Mesothelial cell of epicardium (in vitro differentiated cells): Measurements from ENCODE around the gene IZUMO1. TPM values are rescaled to one million over a fixed set of nuclear protein-coding genes. Genes with fewer than 3 reads are reported as not detected.
"Not testable (repeated sequence)": the region's sequence is repeated elsewhere in the genome, so short reads cannot be mapped to it uniquely, and the experiment has no call there.

ENCODE experiments used
- DNase-seq, 2 experiments: peaks; one replicate each; pipeline ENCODE4 v3.0.0; 2021; ENCODE audit warnings: low spot score in 2 of 2; ENCODE audit not compliant: unreplicated experiment in 2 of 2
- H3K27ac Mint-ChIP-seq: 2 replicates; pipeline ENCODE4 v1.8.0; 2021; ENCODE audit warnings: mixed read lengths
- H3K27me3 Mint-ChIP-seq: 2 replicates; pipeline ENCODE4 v1.8.0; 2021; ENCODE audit warnings: low read depth, mixed read lengths
- H3K36me3 Mint-ChIP-seq: 2 replicates; pipeline ENCODE4 v1.8.0; 2021; ENCODE audit warnings: mixed read lengths
- H3K4me1 Mint-ChIP-seq: 2 replicates; pipeline ENCODE4 v1.8.0; 2021; ENCODE audit warnings: mixed read lengths
- H3K4me3 Mint-ChIP-seq: 2 replicates; pipeline ENCODE4 v1.8.0; 2021; ENCODE audit warnings: mild to moderate bottlenecking, moderate library complexity, mixed read lengths
- H3K9me3 Mint-ChIP-seq: 2 replicates; pipeline ENCODE4 v1.8.0; 2021; ENCODE audit warnings: mixed read lengths
- total RNA-seq: library from RNA; stranded (reverse); gene quantifications from 3 replicates; pipeline ENCODE4 v1.2.1, GENCODE V29; 2021
- TF ChIP-seq, protein P1 (sequence below): fragments of 200-600 bp; sonication (generic); IDR thresholded peaks from one replicate; pipeline ENCODE4 v1.5.0; 2021; ENCODE audit warnings: antibody characterized with exemption; ENCODE audit not compliant: unreplicated experiment

IZUMO1 gene
- total RNA-seq, 1 donor from 2014 or later: 0.80 TPM

DNA sequence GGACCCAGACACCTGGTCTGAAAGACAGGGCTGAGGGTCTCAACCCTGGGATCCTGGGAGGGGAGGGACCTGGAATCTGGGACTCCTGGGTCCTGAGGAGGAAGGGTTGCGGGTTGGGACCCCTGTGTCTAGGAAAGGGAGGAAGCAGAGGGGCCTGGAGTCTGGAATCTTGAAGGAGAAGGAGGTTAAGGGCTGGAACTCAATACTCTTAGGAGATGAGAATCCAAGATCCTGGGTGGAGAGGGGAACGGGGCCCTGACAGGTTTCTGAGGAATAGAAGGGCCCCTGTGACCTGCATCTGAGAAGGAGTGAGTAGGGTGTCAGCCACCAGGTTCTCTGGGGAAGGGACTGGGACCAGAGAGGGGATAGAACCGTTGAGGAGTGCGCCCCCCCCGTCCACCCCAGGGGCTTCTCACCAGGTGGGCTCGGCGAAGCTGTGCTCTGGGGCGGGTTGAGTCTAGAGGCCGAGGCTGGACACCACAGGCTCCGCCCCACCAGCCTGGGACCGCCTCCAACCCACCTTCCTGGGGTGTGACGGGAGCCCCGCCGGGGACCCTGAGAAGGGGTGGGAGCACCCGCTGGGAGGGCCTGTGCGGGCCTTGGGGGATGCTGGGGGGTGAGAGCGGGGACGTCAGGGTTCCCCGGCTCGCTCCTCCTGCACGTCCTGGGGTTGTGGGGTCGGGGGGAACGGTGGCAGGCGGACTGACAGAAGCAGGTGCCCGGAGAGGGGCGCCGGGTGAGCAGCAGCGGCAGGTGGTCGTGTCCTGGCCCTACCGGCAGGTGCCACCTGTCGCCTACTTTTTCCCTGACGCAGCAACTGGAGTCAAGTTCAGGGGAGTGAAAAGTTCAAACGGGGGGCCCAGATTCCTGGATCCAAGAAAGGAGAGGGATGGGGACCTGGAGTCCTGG is 27.2 kb downstream of the IZUMO1 start, which contains the start of gene MAMSTR:
Gene MAMSTR, minus strand, starts transcription at position 463 of the 909 bp plus-strand sequence. CDS start 694 bp downstream, outside the sequence.
- Mint-ChIP-seq H3K4me1 (peaks cover 40% of the 10 kb centered on the region), H3K9me3 (no peaks in the 10 kb centered on the region), H3K4me3 (peak within 1 kb of the TSS; percentile 97), H3K27me3 (no peaks in the 10 kb centered on the region), H3K27ac (peak within 1 kb of the TSS; percentile 99), H3K36me3 (no peaks in the 10 kb centered on the region)
- TF ChIP-seq, protein P1, sequence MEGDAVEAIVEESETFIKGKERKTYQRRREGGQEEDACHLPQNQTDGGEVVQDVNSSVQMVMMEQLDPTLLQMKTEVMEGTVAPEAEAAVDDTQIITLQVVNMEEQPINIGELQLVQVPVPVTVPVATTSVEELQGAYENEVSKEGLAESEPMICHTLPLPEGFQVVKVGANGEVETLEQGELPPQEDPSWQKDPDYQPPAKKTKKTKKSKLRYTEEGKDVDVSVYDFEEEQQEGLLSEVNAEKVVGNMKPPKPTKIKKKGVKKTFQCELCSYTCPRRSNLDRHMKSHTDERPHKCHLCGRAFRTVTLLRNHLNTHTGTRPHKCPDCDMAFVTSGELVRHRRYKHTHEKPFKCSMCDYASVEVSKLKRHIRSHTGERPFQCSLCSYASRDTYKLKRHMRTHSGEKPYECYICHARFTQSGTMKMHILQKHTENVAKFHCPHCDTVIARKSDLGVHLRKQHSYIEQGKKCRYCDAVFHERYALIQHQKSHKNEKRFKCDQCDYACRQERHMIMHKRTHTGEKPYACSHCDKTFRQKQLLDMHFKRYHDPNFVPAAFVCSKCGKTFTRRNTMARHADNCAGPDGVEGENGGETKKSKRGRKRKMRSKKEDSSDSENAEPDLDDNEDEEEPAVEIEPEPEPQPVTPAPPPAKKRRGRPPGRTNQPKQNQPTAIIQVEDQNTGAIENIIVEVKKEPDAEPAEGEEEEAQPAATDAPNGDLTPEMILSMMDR: no peak
- no peak for DNase-seq

DNA sequence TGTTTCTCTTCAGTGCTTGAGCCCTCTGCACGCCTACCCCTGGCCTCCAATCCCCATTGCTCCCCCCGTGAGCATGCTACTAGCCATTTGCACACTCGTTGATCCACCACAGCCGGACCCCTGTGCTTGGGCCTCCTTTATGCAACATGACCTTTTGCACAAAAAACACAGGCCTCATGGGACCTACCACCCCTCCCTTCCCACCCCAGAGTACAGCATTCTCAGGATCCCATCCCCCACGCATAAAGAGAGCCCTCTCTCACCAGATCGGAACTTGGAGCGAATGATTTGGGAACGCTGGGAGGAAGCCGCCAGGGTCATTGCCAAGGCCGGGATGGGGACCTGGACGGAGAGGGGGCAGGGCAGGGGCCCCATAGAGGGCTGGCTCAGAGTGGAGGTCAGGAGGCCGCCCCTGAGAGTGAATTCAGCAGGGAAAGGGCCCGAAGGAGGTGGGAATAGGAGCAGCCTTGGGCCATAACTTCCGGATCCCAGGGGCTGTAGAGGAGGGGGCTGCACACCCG is 27.9 kb downstream of the IZUMO1 start:
- no peaks in the 10 kb centered on the region for H3K27me3 Mint-ChIP-seq
- H3K36me3 Mint-ChIP-seq: no peaks in the 10 kb centered on the region
- H3K4me1 Mint-ChIP-seq: peaks cover 42% of the 10 kb centered on the region
- H3K27ac Mint-ChIP-seq: peak overlapping the region; percentile 66
- DNase-seq: no peak
- H3K9me3 Mint-ChIP-seq: no peaks in the 10 kb centered on the region
- TF ChIP-seq, protein P1: no peak
- peak overlapping the region; percentile 22 for H3K4me3 Mint-ChIP-seq

DNA sequence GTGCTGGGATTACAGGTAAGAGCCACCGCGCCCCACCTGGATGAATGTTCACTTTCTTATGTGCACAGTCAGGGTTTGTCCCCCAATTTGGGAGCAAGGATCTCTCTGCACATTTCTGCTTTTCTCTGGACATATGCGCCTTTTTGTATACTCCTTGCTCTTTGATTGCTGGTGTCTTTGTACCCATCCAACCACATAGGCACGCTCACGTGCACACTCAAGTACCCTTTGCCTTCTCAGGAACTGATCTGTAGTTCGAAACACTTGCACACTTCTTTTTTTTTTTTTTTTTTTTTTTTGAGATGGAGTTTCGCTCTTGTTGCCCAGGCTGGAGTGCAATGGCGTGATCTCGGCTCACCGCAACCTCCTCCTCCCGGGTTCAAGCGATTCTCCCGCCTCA is 28.6 kb downstream of the IZUMO1 start:
- not testable (repeated sequence) for H3K4me3 Mint-ChIP-seq, DNase-seq, H3K27ac Mint-ChIP-seq, H3K27me3 Mint-ChIP-seq, H3K9me3 Mint-ChIP-seq, H3K36me3 Mint-ChIP-seq
- H3K4me1 Mint-ChIP-seq: peaks cover 44% of the 10 kb centered on the region

DNA sequence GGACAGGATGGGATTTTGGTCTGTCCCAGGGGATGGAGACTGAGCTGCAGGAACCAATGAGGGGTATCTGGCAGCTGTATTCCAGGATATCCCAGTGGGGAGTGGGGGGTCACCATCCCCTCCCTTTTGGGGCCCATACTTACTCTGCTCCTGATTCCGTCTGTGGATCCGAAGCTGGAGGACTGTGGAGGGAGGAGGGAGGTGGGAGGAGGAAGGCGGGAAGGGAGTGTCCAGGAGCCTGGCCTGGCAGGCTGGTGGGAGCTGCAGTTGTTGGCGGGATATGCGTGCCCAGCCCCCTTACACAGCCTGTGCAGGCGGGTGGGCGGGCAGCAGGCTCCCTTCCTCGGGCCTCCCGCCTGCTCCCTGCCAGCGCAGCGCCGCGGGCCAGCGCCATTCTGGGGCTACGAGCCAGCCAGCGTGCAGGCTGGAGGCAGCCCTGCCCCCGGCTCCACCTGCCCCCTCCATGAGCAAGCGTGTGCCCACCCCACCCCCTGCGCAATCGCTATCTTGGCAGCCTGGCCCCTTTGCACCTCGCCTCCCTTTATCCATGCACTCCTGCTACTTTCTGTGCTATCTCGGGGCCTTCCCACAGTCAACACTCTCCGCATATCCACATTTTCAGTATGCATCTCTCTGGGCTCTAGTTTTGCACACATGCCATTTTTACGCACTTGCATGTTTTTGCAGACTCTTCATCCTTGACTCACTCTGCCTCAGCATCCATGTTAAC is 30.0 kb downstream of the IZUMO1 start:
- TF ChIP-seq, protein P1: no peak
- H3K9me3 Mint-ChIP-seq: no peaks in the 10 kb centered on the region
- H3K4me1 Mint-ChIP-seq: peaks cover 49% of the 10 kb centered on the region
- H3K27ac Mint-ChIP-seq: peak overlapping the region; percentile 97
- DNase-seq: peak in 1 of 2 experiments; percentile 60
- peaks cover 3% of the 10 kb centered on the region for H3K36me3 Mint-ChIP-seq
- no peaks in the 10 kb centered on the region for H3K27me3 Mint-ChIP-seq
- H3K4me3 Mint-ChIP-seq: peak overlapping the region; percentile 49

DNA sequence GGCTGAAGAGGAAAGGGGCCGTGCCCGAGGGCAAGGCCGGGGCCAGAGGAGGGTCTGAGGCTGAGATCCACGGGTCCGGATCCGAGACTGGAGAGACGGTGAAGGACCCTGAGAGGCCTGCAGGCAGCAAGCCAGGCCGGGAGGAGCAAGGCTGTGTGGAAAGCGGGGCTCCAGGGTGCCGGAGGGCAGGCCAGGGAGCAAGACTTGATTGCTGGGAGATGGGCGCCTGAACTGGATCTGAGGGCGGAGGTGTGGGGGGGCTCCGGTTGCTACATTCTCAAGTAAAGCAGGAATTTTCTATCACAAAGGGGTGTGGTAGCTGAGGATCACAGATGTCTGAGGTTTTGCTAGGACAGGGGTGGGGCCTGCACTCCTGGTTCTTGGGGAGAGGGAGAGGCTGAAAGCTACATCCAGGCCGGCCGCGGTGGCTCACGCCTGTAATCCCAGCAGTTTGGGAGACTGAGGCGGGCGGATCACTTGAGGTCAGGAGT is 31.0 kb downstream of the IZUMO1 start:
- TF ChIP-seq, protein P1: no peak
- Mint-ChIP-seq H3K27me3 (no peaks in the 10 kb centered on the region), H3K4me1 (peaks cover 47% of the 10 kb centered on the region), H3K4me3 (peak overlapping the region; percentile 90), H3K27ac (peak overlapping the region; percentile 97), H3K9me3 (peaks cover 4% of the 10 kb centered on the region), H3K36me3 (peaks cover 9% of the 10 kb centered on the region)
- no peak for DNase-seq
